ENCODE measurements around the gene ACTRT2. TPM values are rescaled to one million over a fixed set of nuclear protein-coding genes. Genes with fewer than 3 reads are reported as not detected.

The ACTRT2 gene
- total RNA-seq, 1 donor from 2014 or later = not detected

DNA sequence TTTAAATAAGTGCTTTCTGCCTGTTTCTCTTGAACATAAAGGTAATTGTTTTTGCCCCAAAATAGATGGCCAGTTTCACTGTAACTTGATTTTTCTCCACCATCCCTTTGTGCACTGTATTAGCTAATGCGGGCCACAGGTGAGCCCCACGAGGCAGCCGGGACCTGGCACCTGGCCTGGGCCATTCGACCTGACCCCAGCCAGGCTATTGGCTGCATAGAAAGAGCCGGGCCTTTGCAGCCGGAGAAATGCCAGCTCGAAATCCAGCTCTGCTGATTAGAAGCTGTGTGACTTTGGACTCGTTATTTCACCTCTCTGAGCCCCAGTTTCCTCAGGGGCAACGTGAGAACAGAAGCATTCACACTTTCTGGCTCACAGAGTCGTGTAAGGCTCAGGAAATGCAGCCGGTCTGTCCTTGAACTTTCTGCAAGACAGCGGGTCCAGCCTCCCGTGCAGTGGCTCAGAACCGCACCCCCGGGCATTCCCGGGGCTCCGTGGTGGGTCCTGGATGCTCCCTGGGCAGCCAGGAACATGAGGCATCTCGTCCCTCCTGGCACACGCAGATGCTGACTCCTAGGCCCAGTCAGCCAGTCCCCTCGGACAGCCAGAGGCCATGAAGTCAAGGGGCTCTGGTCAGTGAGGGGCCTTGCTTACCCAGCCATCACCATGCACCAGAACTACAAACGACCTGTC lies 37.4 kb upstream of the ACTRT2 start:
- DNase-seq (ENCODE audit: low read depth in 2 of 2) = no peak

GRCh38 chr1:2984399-2985061 lies 36.7 kb upstream of the ACTRT2 start:
- no peak for DNase-seq (ENCODE audit: low read depth in 2 of 2)

DNA sequence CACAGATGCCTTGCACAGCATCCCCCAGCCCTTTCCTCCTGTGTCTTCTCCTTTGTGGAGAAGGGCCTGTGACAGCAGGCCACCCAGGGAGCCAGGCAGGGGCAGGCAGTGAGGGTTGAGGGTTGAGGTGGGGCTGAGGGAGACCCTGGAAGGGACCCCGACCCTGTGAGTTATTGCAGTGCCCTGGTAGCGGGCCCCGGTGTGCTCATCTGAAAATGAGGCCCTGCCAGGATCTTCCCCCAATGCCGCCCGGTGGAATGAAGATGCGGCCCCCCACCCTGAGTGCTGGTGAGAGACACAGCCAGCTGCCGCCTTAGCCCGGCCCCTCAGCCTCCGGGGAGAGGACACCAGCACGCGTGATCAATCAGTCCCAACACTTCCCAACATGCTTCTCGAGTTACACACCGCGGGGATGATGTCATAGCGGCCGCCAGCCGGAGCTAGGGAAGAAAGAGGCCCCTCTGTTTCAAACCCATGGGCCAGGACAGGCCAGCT lies 36.2 kb upstream of the ACTRT2 start:
- no peak for DNase-seq (ENCODE audit: low read depth in 2 of 2)

DNA sequence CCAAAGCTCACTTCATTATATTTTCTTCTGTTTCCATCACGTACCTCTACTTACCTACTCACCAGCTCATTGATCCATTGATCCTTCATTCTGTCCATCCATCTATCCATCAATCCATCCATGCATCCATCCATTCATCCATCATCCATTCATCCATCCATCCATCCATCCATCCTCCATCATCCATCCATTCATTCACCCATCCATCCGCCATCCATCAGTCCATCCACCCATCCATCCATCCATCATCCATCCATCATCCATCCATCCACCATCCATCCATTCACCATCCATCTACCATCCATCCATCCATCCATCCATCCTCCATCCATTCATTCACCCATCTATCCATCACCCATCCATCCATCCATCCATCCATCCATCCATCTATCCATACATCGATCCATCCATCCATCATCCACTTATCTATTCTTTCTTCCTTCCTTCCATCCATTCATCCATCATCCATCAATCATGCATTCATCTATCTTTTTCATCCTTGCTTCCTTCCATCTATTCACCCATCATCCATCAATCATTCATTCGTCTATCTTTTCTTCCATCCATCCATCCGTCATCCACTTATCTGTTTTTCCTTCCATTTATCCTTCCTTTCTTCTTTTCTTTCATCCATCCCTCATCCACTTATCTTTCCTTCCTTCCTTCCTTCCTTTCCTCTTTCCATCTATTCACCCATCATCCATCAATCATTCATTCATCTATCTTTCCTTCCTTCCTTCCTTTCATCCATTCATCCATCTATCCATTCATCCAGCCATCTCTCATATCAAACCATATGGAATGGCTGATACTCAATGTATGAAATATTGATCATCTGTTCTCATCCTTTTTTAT lies 35.3 kb upstream of the ACTRT2 start:
- no peak for DNase-seq (ENCODE audit: low read depth in 2 of 2)

GRCh38 chr1:2986549-2987305 lies 34.5 kb upstream of the ACTRT2 start:
- no peak for DNase-seq (ENCODE audit: low read depth in 2 of 2)

- DNase-seq (ENCODE audit: low read depth in 2 of 2) = no peak
Measured at GRCh38 chr1:2987773-2988172, 33.5 kb upstream of the ACTRT2 start.

- DNase-seq (ENCODE audit: low read depth in 2 of 2) = no peak
Measured at GRCh38 chr1:2988256-2988655, 33.0 kb upstream of the ACTRT2 start.

DNA sequence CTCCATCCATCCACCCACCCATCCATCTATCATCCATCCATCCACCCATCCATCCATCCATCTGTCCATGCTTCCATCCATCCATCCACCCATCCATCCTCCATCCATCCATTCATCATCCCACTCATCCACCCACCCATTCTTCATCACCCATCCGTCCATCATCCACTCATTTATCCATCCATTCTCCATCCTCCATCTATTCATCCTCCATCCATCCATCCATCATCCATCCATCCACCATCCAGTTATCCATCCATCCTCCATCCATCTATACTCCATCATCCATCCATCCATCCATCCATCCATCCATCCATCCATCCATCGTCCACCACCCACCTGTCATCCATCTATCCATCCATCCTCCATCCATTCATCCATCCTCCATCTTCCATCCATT lies 32.1 kb upstream of the ACTRT2 start:
- no peak for DNase-seq (ENCODE audit: low read depth in 2 of 2)

- no peak for DNase-seq (ENCODE audit: low read depth in 2 of 2)
Measured at GRCh38 chr1:2989976-2990375, 31.3 kb upstream of the ACTRT2 start.

DNA sequence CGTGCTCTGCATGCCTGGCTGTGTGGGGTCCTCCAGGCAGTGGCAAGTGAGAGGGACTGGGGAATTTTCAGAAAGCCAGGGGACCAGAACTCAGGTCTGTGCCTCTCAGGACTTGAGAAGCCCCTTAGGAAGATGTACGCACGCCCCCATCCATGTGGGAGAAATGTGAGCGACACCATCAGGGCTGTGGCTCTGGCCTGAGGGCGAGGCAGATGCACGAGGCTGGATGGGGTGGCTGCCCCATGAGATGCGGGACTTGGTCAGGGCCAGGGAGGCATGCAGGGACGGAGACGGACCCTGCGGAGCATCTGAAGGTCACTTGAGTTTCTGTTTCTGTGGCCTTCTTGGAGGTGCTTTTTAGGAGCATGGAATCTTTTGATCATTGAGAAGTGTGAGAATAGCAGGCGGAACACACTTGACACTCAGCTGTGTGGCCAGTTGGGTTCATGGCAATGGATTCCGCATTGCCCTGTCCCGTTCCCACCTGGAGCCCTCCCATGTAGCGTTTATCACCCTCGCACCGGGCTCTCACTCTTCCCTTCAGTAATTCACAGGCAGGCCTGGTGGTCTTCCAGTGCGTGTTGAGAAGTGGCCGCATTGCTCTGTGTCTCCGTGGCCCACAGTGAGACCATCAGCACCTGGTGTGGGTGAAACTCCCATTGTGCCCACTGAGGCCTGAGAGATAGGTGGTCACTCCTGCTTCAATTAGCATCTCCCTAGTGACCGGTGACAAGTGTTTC lies 30.7 kb upstream of the ACTRT2 start:
- no peak for DNase-seq (ENCODE audit: low read depth in 2 of 2)

DNA sequence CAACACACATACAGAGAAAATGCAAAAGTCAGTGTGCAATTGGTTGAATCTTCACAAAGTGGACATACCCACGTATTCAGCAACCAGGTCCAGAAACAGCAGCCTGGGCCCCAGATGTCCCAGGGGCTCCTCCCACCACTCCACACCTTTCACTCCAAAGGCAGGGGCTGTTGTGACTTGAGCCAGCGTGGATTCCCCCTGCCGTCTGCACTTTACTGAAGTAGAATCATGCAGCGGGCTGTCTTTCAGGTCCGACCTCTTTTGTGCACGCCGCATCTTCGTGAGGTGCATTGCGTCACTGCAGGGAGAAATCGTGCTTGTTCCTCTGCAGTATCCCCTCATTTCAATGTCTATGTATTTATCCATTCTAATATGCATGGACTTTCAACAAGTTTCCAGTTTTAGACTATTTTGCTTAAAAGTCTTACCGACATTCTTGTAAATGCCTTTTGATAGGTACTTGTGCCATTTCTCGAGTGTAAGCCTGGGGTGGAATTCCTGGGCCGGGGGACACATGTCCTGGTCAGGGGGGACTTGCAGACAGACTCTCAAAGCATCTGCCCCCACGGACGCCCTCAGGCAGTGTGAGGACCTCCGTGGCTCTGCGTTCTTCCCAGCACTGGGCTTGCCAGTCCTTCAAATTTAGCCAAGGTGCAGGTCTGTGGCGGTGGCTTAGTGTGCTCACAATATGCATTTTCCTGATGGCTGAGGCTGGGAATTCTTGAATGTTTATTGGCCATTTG lies 29.3 kb upstream of the ACTRT2 start:
- DNase-seq (ENCODE audit: low read depth in 2 of 2) = no peak

DNA sequence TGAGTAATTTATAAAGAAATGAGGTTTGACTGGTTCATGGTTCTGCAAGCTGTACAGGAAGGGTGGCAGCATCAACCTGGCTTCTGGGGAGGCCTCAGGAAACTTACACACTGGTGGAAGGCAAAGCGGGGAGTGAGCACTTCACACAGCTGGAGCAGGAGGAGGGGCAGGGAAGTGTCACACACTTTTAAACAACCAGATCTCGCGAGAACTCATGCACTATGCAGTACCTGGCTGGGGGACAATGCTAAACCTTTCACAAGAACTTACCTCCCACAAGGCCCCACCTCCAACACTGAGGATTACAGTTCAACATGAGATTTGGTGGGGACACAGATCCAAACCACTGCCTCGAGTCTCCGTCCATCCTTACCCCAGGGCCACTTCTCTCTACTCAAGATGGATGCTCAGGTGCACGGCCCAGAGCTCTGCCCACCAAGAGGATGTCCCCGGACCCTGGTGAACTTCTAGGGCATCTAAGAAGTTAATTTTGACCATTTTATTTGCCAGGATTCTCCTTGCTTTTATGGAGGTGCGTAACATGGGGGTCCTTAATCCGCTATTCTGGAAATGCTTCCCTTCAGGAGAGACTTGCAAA lies 22.7 kb upstream of the ACTRT2 start:
- no peak for DNase-seq (ENCODE audit: low read depth in 2 of 2)

DNA sequence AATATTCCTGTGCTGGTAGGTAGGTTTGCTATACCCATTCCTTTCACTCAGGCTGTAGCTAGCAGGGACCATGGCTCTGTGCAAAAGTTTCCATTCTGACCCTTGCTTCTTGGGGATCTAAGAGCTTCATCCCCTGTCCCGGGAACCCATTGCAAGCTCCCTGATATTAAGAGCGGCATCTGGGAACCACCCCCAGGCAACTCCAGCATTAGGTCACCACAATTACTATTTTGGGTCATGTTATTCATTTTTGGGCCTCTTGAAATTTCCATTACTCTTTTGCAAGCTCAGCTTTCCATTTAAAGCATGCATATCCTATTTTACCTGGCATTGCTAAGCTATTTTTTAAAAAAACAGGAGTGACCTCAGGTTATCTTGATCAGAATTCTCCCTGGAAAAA lies 22.1 kb upstream of the ACTRT2 start:
- DNase-seq (ENCODE audit: low read depth in 2 of 2) = no peak

DNA sequence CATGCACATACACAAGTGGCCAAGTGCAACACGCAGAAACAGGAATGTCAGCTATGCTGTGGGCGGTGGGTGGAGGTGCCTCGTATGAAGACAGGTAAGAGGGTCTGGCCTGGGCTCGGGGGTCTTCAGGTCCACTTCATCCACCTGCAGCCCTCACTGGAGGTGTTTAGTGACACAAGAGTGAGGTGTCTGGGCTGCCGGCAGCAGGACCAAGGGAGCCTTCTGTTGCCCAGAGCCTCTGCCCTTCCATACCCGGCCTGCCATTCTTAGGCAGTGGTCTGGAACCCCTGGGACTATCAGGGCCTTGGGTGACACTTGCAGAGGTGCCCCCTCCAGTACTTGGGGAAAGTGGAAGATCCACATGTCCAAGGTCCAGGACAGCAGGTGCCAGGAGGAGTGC lies 21.7 kb upstream of the ACTRT2 start:
- DNase-seq (ENCODE audit: low read depth in 2 of 2) = no peak

GRCh38 chr1:3000214-3000613 lies 21.1 kb upstream of the ACTRT2 start:
- no peak for DNase-seq (ENCODE audit: low read depth in 2 of 2)

DNA sequence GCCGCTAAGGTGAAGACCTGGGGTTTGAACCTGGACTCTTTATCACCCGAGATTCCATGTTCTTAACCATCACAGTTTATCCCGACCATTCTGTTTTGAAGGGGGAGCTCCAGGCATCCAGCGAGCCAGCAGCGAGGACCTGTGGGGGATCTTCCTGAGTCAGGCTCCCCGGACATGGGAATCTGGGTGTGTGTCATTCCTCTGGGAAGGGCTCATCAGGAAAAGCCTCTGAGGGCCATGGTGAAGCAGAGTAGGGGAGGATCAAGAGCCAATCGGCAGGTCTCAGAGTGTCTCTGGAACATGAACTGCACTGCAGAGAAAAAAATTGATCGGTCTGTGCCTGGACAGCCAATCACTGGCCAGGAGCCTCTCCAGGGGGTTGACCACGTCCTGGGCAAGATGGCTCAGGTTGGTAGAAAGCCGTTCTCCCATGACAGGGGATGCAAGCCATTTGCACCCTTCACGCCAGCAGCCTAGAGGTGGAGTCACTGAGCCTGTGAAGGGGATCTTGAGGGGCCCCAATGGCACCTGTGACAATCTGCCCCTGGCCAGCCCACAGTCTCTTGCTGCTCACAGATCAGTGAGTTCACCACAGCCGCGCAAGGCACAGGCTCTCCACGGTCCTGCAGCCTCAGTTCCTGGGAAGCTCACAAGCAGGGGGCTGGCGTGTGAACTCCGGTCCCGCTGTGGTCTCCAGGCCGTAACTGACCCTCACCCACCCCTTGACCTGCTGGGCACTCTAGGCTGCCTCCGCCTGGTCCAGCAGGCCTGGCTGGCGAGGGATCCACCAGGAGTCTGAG lies 20.4 kb upstream of the ACTRT2 start:
- DNase-seq (ENCODE audit: low read depth in 2 of 2) = no peak

- DNase-seq (ENCODE audit: low read depth in 2 of 2) = no peak
Measured at GRCh38 chr1:3001471-3002348, 19.6 kb upstream of the ACTRT2 start.
